Naive thymus-derived CD8-positive, alpha-beta T cell (primary cell): ENCODE data around the gene NXN. TPM values are rescaled to one million over a fixed set of nuclear protein-coding genes. Genes with fewer than 3 reads are reported as not detected.
"Not testable (repeated sequence)": the region's sequence is repeated elsewhere in the genome, so short reads cannot be mapped to it uniquely, and the experiment has no call there.

Experiments used
- ATAC-seq, 2 donors: fragments of 150-1000 bp; cut with Tn5 transposase in 1 of 2; sonication (Bioruptor Pico), chemical (Tn5 transposase) in 1 of 2; 1 replicate in 1 of 2; 2 replicates in 1 of 2; pipeline ENCODE4 v1.10.0; 2021; ENCODE audit warnings: mild to moderate bottlenecking in 2 of 2, moderate library complexity in 2 of 2
- POLR2A ChIA-PET: fragments of 350-600 bp; sonication (Branson Sonifier 250); formaldehyde crosslinking; loops from one replicate; lab custom pipeline; 2021; ENCODE audit warnings: antibody characterized with exemption; lab: Charles Lee
- DNase-seq, 10 donors: peaks; one replicate each; pipeline versions ENCODE4 v3.0.0 to v3.0.0-alpha.2; 2020 to 2022
- H3K27ac Mint-ChIP-seq, 10 donors: one replicate each; pipeline ENCODE4 v1.8.0; 2020 to 2022; ENCODE audit warnings: mild to moderate bottlenecking in 10 of 10, mixed read lengths in 10 of 10, moderate library complexity in 4 of 10, inconsistent platforms in 1 of 10
- H3K27me3 Mint-ChIP-seq, 5 donors: one replicate each; pipeline ENCODE4 v1.8.0; 2021 to 2022; ENCODE audit warnings: mixed read lengths in 5 of 5
- H3K36me3 Mint-ChIP-seq, 3 donors: one replicate each; pipeline ENCODE4 v1.8.0; 2020 to 2022; ENCODE audit warnings: mixed read lengths in 3 of 3, mild to moderate bottlenecking in 2 of 3, inconsistent platforms in 1 of 3
- H3K4me1 Mint-ChIP-seq, 4 donors: one replicate each; pipeline ENCODE4 v1.8.0; 2021 to 2022; ENCODE audit warnings: mixed read lengths in 4 of 4
- H3K4me3 Mint-ChIP-seq, 10 donors: one replicate each; pipeline ENCODE4 v1.8.0; 2020 to 2022; ENCODE audit warnings: mild to moderate bottlenecking in 10 of 10, mixed read lengths in 10 of 10, moderate library complexity in 6 of 10, inconsistent platforms in 1 of 10
- H3K9me3 Mint-ChIP-seq, 9 donors: one replicate each; pipeline ENCODE4 v1.8.0; 2020 to 2022; ENCODE audit warnings: mixed read lengths in 9 of 9, mild to moderate bottlenecking in 3 of 9, inconsistent platforms in 1 of 9, moderate library complexity in 1 of 9
- polyA plus RNA-seq, 3 donors: library from polyadenylated mRNA; unstranded; fragments of 300-500 nt; fragmentation: Illumina TruSeq; gene quantifications; one replicate each; pipeline ENCODE4 v1.2.3, GENCODE V29; 2021
- total RNA-seq, 8 experiments: library from RNA in 2 of 8; stranded (reverse) in 2 of 8; gene quantifications; one replicate each; pipeline ENCODE4 v1.2.3 and lab custom pipeline; 2021 to 2026

NXN gene
- total and polyA plus RNA-seq, 5 experiments from 2014 or later, result 0.06 to 0.85 (median 0.49) TPM

- ATAC-seq, result no peak
- POLR2A ChIA-PET, result no interaction called here
- H3K27me3 Mint-ChIP-seq, result peaks cover 1 to 10% (median 7%) of the 10 kb centered on the region in 5 donors
- H3K4me1 Mint-ChIP-seq, result peaks cover 0 to 1% (median 0%) of the 10 kb centered on the region in 4 donors
- H3K27ac Mint-ChIP-seq, result no peak overlapping the region
- DNase-seq, result no peak
- H3K36me3 Mint-ChIP-seq, result no peaks in the 10 kb centered on the region
- no peak overlapping the region for H3K4me3 Mint-ChIP-seq
- H3K9me3 Mint-ChIP-seq, result no peaks in the 10 kb centered on the region
Measured at GRCh38 chr17:933312-934073, 46.1 kb downstream of the NXN start.

DNA sequence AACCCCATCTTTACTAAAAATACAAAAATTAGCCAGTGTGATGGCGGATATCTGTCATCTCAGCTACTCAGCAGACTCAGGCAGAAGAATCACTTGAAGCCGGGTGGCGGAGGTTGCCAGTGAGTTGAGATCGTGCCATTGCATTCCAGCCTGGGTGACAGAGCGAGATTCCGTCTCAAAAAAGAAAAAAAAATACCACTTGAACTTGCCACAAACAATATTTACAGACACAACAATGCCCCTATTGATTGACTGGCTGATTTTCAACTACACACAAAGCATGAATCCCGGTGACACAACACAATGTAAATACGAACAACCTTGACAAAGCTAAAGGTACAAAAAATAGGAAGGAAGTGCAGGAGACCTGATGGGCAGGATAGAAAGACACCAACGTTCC, 49.3 kb downstream of the NXN start:
- H3K27ac Mint-ChIP-seq, result no peak overlapping the region
- no peak overlapping the region for H3K4me3 Mint-ChIP-seq
- POLR2A ChIA-PET, result no interaction called here
- H3K36me3 Mint-ChIP-seq, result no peaks in the 10 kb centered on the region
- peaks cover 0 to 1% (median 0%) of the 10 kb centered on the region in 4 donors for H3K4me1 Mint-ChIP-seq
- peaks cover 4 to 18% (median 8%) of the 10 kb centered on the region in 5 donors for H3K27me3 Mint-ChIP-seq
- H3K9me3 Mint-ChIP-seq, result no peaks in the 10 kb centered on the region
- no peak for ATAC-seq
- no peak for DNase-seq

DNA sequence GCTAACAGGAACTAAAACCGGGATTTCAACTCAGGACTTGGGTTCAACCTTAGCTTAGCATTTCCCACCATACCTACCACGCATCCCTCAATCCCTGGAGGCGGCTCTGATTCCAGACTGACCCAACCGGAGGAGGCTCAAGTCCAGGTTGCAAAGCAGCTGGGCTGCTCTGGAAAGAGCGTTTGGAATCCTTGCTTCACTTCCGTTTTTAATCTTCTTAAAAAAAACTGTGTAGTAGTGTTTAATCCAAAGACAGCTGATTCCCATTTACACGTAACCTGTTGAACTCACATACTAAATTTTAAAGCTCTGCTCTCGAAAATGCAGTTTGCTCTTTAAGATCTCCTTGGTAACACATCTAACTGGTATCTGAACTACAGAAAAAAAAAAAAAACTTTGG, 50.0 kb downstream of the NXN start:
- Mint-ChIP-seq H3K9me3 (no peaks in the 10 kb centered on the region), H3K4me1 (peaks cover 0 to 1% (median 0%) of the 10 kb centered on the region in 4 donors), H3K36me3 (no peaks in the 10 kb centered on the region), H3K4me3 (no peak overlapping the region), H3K27ac (peak overlapping the region in 1 of 10 donors; percentile 40), H3K27me3 (peaks cover 6 to 22% (median 11%) of the 10 kb centered on the region in 5 donors)
- DNase-seq, result no peak
- no peak for ATAC-seq
- POLR2A ChIA-PET, result no interaction called here

DNA sequence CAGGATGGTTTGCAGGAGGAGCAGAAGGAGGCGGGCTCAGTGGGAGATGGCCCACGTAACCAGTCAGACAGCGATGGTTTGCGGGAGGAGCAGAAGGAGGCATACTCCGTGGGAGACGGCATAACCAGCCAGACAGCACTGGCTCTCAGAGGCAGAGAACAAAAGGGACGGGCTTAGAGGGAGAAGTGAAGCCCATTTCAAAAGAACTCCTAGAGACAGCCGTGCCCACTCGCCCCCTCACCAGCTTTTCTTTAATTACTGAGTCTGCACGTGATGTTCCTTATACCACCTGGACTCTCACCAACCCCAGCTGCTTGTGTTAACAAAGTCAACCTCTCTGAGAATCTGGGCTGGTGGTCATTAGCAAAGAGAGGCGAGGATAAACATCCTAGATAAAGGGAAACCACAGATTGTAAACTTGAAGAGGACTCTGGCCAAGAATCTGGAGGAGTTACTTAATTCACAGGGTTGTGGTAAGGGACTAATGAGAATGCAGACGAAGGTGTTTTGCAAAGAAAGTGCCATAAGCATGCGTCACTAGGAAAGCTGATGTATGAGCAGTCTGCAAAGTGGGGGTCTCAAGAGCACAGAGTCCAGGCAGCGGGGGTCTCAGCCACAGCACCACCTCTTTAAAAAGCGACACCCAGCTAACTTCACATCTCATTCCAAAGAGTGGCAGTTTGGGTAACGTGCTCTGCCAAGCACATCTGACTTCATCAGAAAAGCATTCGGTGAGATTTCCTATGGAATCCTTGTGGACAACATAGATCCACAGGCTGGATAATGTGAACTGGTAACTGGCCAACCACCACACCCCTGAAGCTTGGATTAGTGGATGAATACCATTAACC, 51.7 kb downstream of the NXN start:
- H3K4me1 Mint-ChIP-seq, result peaks cover 0 to 1% (median 0%) of the 10 kb centered on the region in 4 donors
- ATAC-seq (no peak), DNase-seq (no peak)
- H3K27ac Mint-ChIP-seq, result no peak overlapping the region
- no peaks in the 10 kb centered on the region for H3K9me3 Mint-ChIP-seq
- H3K27me3 Mint-ChIP-seq, result peaks cover 5 to 27% (median 15%) of the 10 kb centered on the region in 5 donors
- H3K4me3 Mint-ChIP-seq, result no peak overlapping the region
- no peaks in the 10 kb centered on the region for H3K36me3 Mint-ChIP-seq
- POLR2A ChIA-PET, result no interaction called here

- Mint-ChIP-seq H3K9me3 (no peaks in the 10 kb centered on the region), H3K27ac (peak overlapping the region in 2 of 10 donors; percentile 8 to 9), H3K4me3 (no peak overlapping the region), H3K36me3 (no peaks in the 10 kb centered on the region), H3K4me1 (peaks cover 0 to 1% (median 0%) of the 10 kb centered on the region in 4 donors), H3K27me3 (peaks cover 8 to 33% (median 18%) of the 10 kb centered on the region in 5 donors)
- DNase-seq (no peak), ATAC-seq (no peak)
- POLR2A ChIA-PET, result no interaction called here
Measured at GRCh38 chr17:925817-926216, 53.8 kb downstream of the NXN start.

- POLR2A ChIA-PET, result no interaction called here
- H3K4me3 Mint-ChIP-seq, result no peak overlapping the region
- ATAC-seq, result no peak
- no peaks in the 10 kb centered on the region for H3K36me3 Mint-ChIP-seq
- no peak for DNase-seq
- H3K27ac Mint-ChIP-seq, result no peak overlapping the region
- no peaks in the 10 kb centered on the region for H3K9me3 Mint-ChIP-seq
- peaks cover 8 to 42% (median 24%) of the 10 kb centered on the region in 5 donors for H3K27me3 Mint-ChIP-seq
- H3K4me1 Mint-ChIP-seq, result no peaks in the 10 kb centered on the region
Measured at GRCh38 chr17:924711-925475, 54.7 kb downstream of the NXN start.

DNA sequence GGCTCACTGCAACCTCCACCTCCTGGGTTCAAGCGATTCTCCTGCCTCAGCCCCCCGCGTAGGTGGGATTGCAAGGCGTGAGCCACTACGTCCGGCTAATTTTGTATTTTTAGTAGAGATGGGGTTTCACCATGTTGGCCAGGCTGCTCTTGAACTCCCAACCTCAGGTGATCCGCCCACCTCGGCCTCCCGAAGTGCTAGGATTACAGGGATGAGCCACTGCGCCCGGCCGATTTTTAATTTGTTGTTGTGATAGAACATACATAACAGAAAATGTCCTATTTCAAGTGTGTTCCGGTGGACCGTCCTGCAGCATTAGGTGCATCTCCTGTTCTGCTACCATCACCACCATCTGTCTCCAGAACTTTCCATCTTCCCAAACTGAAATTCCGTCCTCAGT, 55.3 kb downstream of the NXN start:
- H3K4me3 Mint-ChIP-seq, H3K9me3 Mint-ChIP-seq, DNase-seq, H3K27ac Mint-ChIP-seq, POLR2A ChIA-PET, H3K4me1 Mint-ChIP-seq, H3K36me3 Mint-ChIP-seq, ATAC-seq: not testable (repeated sequence)
- peaks cover 8 to 46% (median 26%) of the 10 kb centered on the region in 5 donors for H3K27me3 Mint-ChIP-seq

- Mint-ChIP-seq H3K27me3 (peaks cover 8 to 46% (median 26%) of the 10 kb centered on the region in 5 donors), H3K36me3 (no peaks in the 10 kb centered on the region), H3K4me3 (no peak overlapping the region), H3K27ac (no peak overlapping the region), H3K4me1 (no peaks in the 10 kb centered on the region), H3K9me3 (no peaks in the 10 kb centered on the region)
- POLR2A ChIA-PET, result no interaction called here
- ATAC-seq (no peak), DNase-seq (no peak)
Measured at GRCh38 chr17:923633-924032, 55.9 kb downstream of the NXN start.

DNA sequence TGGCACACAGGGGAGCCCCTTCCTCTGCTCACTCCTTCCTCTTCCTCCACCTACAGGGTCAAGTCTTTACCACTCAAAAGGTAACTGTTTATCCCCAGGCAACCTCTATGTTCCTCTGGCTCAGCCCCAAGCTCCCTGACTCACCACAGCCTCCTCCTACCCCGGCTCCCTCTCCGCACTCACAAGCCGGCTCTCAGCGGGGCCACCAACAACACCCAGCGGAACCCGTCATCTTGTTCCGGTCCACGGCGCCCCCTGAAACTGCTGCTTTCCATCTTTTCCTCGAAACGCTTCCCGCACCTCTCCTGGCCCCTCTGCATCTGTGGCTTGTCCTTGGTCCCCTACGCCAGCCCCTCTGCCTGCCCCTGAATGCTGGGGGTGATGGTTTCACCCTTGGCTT, 58.4 kb downstream of the NXN start:
- no peak for DNase-seq
- Mint-ChIP-seq H3K27ac (no peak overlapping the region), H3K4me1 (no peaks in the 10 kb centered on the region), H3K4me3 (no peak overlapping the region), H3K36me3 (no peaks in the 10 kb centered on the region), H3K9me3 (no peaks in the 10 kb centered on the region), H3K27me3 (peaks cover 8 to 39% (median 23%) of the 10 kb centered on the region in 5 donors)
- no peak for ATAC-seq
- POLR2A ChIA-PET, result no interaction called here

DNA sequence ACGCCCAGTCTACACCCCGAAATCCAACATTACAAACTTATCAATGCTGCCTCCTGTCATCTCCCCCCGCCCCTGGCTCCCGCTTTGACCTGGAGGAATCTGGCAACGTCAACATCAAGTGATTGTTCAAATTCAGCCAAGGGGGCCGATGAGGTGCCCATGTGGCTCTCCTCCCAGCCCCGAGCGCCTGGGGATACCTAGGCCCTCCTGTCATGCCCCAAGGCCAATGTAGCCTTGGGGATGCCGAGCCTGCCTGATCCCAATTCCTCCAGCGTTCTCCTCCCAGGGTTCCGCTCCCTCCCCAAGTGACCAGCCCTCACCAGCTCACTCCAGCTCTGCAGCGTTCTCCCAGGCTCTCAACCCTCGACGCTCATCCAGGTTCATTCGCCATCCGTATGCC, 59.4 kb downstream of the NXN start:
- H3K27me3 Mint-ChIP-seq, result peaks cover 5 to 33% (median 23%) of the 10 kb centered on the region in 5 donors
- ATAC-seq (no peak), DNase-seq (no peak)
- H3K4me1 Mint-ChIP-seq, result no peaks in the 10 kb centered on the region
- H3K36me3 Mint-ChIP-seq, result no peaks in the 10 kb centered on the region
- H3K27ac Mint-ChIP-seq, result no peak overlapping the region
- H3K9me3 Mint-ChIP-seq, result no peaks in the 10 kb centered on the region
- H3K4me3 Mint-ChIP-seq, result no peak overlapping the region
- POLR2A ChIA-PET, result no interaction called here

- Mint-ChIP-seq H3K27me3 (peaks cover 3 to 43% (median 29%) of the 10 kb centered on the region in 5 donors), H3K27ac (no peak overlapping the region), H3K4me3 (no peak overlapping the region), H3K4me1 (no peaks in the 10 kb centered on the region), H3K36me3 (no peaks in the 10 kb centered on the region), H3K9me3 (no peaks in the 10 kb centered on the region)
- no peak for DNase-seq
- ATAC-seq, result no peak
- POLR2A ChIA-PET, result no interaction called here
Measured at GRCh38 chr17:917941-918740, 61.4 kb downstream of the NXN start.

GRCh38 chr17:917391-917811, 62.2 kb downstream of the NXN start:
- Mint-ChIP-seq H3K27me3 (peaks cover 3 to 51% (median 28%) of the 10 kb centered on the region in 5 donors), H3K4me3 (no peak overlapping the region), H3K36me3 (no peaks in the 10 kb centered on the region), H3K9me3 (no peaks in the 10 kb centered on the region), H3K27ac (peak overlapping the region in 1 of 10 donors; percentile 85), H3K4me1 (no peaks in the 10 kb centered on the region)
- POLR2A ChIA-PET, result no interaction called here
- ATAC-seq, result no peak
- no peak for DNase-seq
